ENCODE results near the gene GMCL1.
A peak's percentile ranks its signal among the peaks of the same experiment; 100 is the strongest.
"Not testable (repeated sequence)": the region's sequence is repeated elsewhere in the genome, so short reads cannot be mapped to it uniquely, and the experiment has no call there.

GMCL1 gene

GRCh38 chr2:69863298-69863697, 33.8 kb downstream of the GMCL1 start:
- DNase-seq: no peak

- no peak for DNase-seq
These were observed 59.0 kb downstream of the GMCL1 start for GRCh38 chr2:69888451-69888850.

GRCh38 chr2:69889302-69889701, 59.8 kb downstream of the GMCL1 start:
- no peak for DNase-seq

- no peak for DNase-seq
These were observed 61.4 kb downstream of the GMCL1 start for GRCh38 chr2:69890881-69891280.

GRCh38 chr2:69892838-69893424, 63.5 kb downstream of the GMCL1 start:
- DNase-seq: not testable (repeated sequence)

- DNase-seq: peak; percentile 50 to 66
These were observed 64.5 kb downstream of the GMCL1 start, which contains the start of gene SNRNP27 for GRCh38 chr2:69893684-69894551. Gene SNRNP27 (plus strand): TSS chr2:69893956. CDS start chr2:69893985, 29 bp downstream.

GRCh38 chr2:69894737-69895136, 65.3 kb downstream of the GMCL1 start:
- not testable (repeated sequence) for DNase-seq

- peak; percentile 93 for DNase-seq
These were observed 72.9 kb downstream of the GMCL1 start for GRCh38 chr2:69902213-69902922.

GRCh38 chr2:69907216-69907615, 77.8 kb downstream of the GMCL1 start:
- DNase-seq: no peak

- peak; percentile 67 to 72 for DNase-seq
These were observed 82.6 kb downstream of the GMCL1 start for GRCh38 chr2:69911985-69912563.

- DNase-seq: peak; percentile 100
These were observed 84.9 kb downstream of the GMCL1 start for GRCh38 chr2:69914164-69914949.

- no peak for DNase-seq
These were observed 85.8 kb downstream of the GMCL1 start, which contains the start of gene MXD1 for GRCh38 chr2:69914950-69915945. Gene MXD1 (plus strand): TSS chr2:69915109. CDS start chr2:69915331, 222 bp downstream.

GRCh38 chr2:69916106-69916505, 86.6 kb downstream of the GMCL1 start:
- no peak for DNase-seq

- peak; percentile 47 to 51 for DNase-seq
These were observed 88.4 kb downstream of the GMCL1 start for GRCh38 chr2:69917852-69918251.

- peak; percentile 50 to 68 for DNase-seq
These were observed 88.9 kb downstream of the GMCL1 start for GRCh38 chr2:69918401-69918800.

- no peak for DNase-seq
These were observed 93.7 kb downstream of the GMCL1 start for GRCh38 chr2:69923116-69923515.

- peak; percentile 84 to 92 for DNase-seq
These were observed 97.5 kb downstream of the GMCL1 start for GRCh38 chr2:69926849-69927515.
